Gastrocnemius medialis (tissue), 4 donors: ENCODE results near the gene NRCAM. TPM values are rescaled to one million over a fixed set of nuclear protein-coding genes. Genes with fewer than 3 reads are reported as not detected.
"Not testable (repeated sequence)": the region's sequence is repeated elsewhere in the genome, so short reads cannot be mapped to it uniquely, and the experiment has no call there.

Experiments used
- ATAC-seq, 2 donors: fragments of 150-250 bp; one replicate each; pipeline ENCODE4 v1.9.1; 2016
- DNase-seq, 2 donors: peaks; one replicate each; pipeline ENCODE4 v3.0.0-alpha.2; 2019
- H3K27ac ChIP-seq, 4 donors: fragments of 200-600 bp; sonication (generic); 1 replicate in 1 of 4; 2 replicates in 3 of 4; pipeline ENCODE4 v1.5.1; 2016 to 2018; ENCODE audit warnings: mild to moderate bottlenecking in 2 of 4, moderate library complexity in 1 of 4
- H3K27me3 ChIP-seq, 3 donors: fragments of 200-600 bp; sonication (generic) in 2 of 3; 1 replicate in 1 of 3; 2 replicates in 2 of 3; pipeline versions ENCODE4 v1.5.1 to v1.6.0; 2016 to 2019; ENCODE audit warnings: mild to moderate bottlenecking in 1 of 3, moderate library complexity in 1 of 3
- H3K36me3 ChIP-seq, 2 donors: fragments of 200-600 bp; sonication (generic) in 1 of 2; one replicate each; pipeline ENCODE4 v1.5.1; 2017 to 2018
- H3K4me1 ChIP-seq, 2 donors: fragments of 200-600 bp; sonication (generic) in 1 of 2; one replicate each; pipeline ENCODE4 v1.5.1; 2016 to 2017; ENCODE audit warnings: mild to moderate bottlenecking in 2 of 2
- H3K4me3 ChIP-seq, 4 donors: fragments of 200-600 bp; sonication (generic) in 3 of 4; 1 replicate in 1 of 4; 2 replicates in 3 of 4; pipeline ENCODE4 v1.5.1; 2016 to 2019; ENCODE audit warnings: mild to moderate bottlenecking in 2 of 4
- H3K9me3 ChIP-seq, 3 donors: fragments of 200-600 bp; sonication (generic) in 2 of 3; 1 replicate in 1 of 3; 2 replicates in 2 of 3; pipeline ENCODE4 v1.5.1; 2016 to 2019
- POLR2A ChIP-seq, 2 donors: fragments of 450-650 bp; IDR thresholded peaks; one replicate each; pipeline ENCODE4 v1.6.1; 2017; ENCODE audit warnings: antibody characterized with exemption in 2 of 2, mild to moderate bottlenecking in 2 of 2, moderate library complexity in 2 of 2
- in situ Hi-C, 4 donors: fragments of 200-750 bp; cut with MboI; loops; one replicate each; pipeline versions ENCODE4 v1.15.0 to v1.8.0; 2017; ENCODE audit warnings: low sequenced_read_pairs in 4 of 4
- intact Hi-C: fragments of 100-400 bp; cut with DNase I; formaldehyde crosslinking; loops from one replicate; pipeline ENCODE4 v1.15.1; 2023; ENCODE audit warnings: low total_unique reads
- total RNA-seq, 4 donors: library from RNA; depleted of rRNA; stranded (reverse); fragments of >200 nt; gene quantifications; one replicate each; pipeline versions ENCODE4 v1.1.0 to v1.2.3, GENCODE V29; 2016
- TF ChIP-seq, protein P1 (sequence below), 5 experiments: fragments of 450-650 bp in 3 of 5; fragments of 200-600 bp in 2 of 5; sonication (generic) in 2 of 5; IDR thresholded peaks in 4 of 5; conservative IDR thresholded peaks in 1 of 5; 1 replicate in 4 of 5; 2 replicates in 1 of 5; pipeline ENCODE4 v1.5.1; 2016 to 2019; ENCODE audit warnings: antibody characterized with exemption in 5 of 5, mild to moderate bottlenecking in 3 of 5, moderate library complexity in 3 of 5

NRCAM gene
- total RNA-seq, 4 donors from 2014 or later: 0.18 to 0.31 (median 0.23) TPM; not detected in 1

DNA sequence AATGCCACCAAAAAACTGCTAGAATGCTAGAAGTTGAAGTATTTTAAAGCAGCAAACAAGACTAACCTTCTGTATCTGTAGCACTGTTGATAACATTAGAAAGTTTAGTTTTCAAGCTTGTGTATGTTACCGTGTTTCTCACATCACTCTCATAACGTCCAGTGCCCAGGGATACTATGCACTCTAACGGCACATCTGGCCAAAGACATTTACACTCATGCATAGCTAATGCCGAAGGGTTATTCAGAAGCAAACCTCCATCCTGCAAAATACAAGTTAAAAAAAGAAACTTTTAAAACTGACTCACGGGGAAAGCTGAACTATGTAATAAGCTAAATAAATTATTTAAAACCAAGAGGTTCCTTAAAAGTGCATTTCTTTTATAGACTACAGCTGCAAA lies 22.9 kb upstream of the NRCAM start:
- TF ChIP-seq POLR2A (IDR thresholded peaks at IDR 0.05): no peak
- TF ChIP-seq, protein P1, sequence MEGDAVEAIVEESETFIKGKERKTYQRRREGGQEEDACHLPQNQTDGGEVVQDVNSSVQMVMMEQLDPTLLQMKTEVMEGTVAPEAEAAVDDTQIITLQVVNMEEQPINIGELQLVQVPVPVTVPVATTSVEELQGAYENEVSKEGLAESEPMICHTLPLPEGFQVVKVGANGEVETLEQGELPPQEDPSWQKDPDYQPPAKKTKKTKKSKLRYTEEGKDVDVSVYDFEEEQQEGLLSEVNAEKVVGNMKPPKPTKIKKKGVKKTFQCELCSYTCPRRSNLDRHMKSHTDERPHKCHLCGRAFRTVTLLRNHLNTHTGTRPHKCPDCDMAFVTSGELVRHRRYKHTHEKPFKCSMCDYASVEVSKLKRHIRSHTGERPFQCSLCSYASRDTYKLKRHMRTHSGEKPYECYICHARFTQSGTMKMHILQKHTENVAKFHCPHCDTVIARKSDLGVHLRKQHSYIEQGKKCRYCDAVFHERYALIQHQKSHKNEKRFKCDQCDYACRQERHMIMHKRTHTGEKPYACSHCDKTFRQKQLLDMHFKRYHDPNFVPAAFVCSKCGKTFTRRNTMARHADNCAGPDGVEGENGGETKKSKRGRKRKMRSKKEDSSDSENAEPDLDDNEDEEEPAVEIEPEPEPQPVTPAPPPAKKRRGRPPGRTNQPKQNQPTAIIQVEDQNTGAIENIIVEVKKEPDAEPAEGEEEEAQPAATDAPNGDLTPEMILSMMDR (IDR thresholded peaks at IDR 0.05 in 4 of 5, conservative IDR thresholded peaks at IDR 0.05 in 1 of 5): no peak
- Histone ChIP-seq H3K36me3 (peaks cover 2 to 67% of the 10 kb centered on the region in 2 donors), H3K27me3 (no peaks in the 10 kb centered on the region), H3K27ac (no peak overlapping the region), H3K4me1 (no peaks in the 10 kb centered on the region), H3K4me3 (no peak overlapping the region), H3K9me3 (no peaks in the 10 kb centered on the region)
- in situ Hi-C loops (loop anchor here in 2 of 4 donors (25.0 kb wide), 1 partner anchor 292 kb away; no protein-coding TSS in a partner anchor), intact Hi-C loops (no loop called here)
- no peak for DNase-seq
- no peak for ATAC-seq

DNA sequence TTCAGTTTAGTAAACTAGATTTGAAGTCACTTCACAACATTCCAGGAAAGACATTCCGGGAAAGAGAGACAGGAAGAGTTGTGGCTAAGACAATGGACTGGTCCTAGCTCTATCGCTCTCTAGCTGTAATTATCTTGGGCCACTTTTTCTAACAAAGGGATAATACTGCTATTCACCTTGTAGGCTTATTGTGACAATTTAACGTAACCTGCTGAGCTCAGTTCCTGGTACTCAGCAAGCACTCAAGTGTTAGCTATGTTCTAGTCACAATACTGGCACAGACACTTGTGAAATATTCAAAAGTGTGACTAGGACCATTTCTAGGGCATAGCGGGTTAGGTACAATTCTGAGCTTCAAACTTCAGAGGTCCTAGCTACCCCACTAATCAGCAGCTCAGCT lies 12.0 kb upstream of the NRCAM start:
- in situ Hi-C loops (no loop called here), intact Hi-C loops (loop anchor here (10.0 kb wide), 1 partner anchor 283 kb away; no protein-coding TSS in a partner anchor)
- TF ChIP-seq POLR2A (IDR thresholded peaks at IDR 0.05): no peak
- Histone ChIP-seq H3K36me3 (peaks cover 0 to 16% of the 10 kb centered on the region in 2 donors), H3K27me3 (no peaks in the 10 kb centered on the region), H3K4me3 (no peak overlapping the region), H3K4me1 (no peaks in the 10 kb centered on the region), H3K9me3 (no peaks in the 10 kb centered on the region), H3K27ac (no peak overlapping the region)
- DNase-seq (no peak), ATAC-seq (no peak)

DNA sequence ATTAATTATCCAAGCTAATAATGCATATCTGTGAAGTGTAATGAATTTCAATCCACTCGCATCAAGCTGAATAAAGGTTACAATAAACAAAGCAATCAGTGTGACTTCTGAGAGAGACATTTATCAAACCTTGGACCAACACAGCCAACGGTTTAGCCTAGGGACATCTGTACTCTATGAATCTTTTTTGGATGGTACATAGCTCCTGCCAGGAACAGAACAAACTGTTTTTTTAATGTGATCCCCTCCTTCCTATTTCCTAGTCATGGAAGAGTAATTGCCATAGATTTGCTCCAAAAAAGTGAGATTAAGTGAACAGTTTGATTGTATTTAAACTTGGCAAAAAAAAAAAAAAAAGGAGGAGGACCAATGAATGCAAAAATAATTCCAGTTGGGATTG lies 11.2 kb upstream of the NRCAM start:
- in situ Hi-C loops (no loop called here), intact Hi-C loops (loop anchor here (10.0 kb wide), 1 partner anchor 283 kb away; no protein-coding TSS in a partner anchor)
- DNase-seq (no peak), ATAC-seq (no peak)
- Histone ChIP-seq H3K4me3 (no peak overlapping the region), H3K27me3 (no peaks in the 10 kb centered on the region), H3K27ac (no peak overlapping the region), H3K4me1 (no peaks in the 10 kb centered on the region), H3K36me3 (peaks cover 0 to 12% of the 10 kb centered on the region in 2 donors), H3K9me3 (no peaks in the 10 kb centered on the region)
- TF ChIP-seq, protein P1 (IDR thresholded peaks at IDR 0.05 in 4 of 5, conservative IDR thresholded peaks at IDR 0.05 in 1 of 5): no peak
- TF ChIP-seq POLR2A (IDR thresholded peaks at IDR 0.05): no peak

DNA sequence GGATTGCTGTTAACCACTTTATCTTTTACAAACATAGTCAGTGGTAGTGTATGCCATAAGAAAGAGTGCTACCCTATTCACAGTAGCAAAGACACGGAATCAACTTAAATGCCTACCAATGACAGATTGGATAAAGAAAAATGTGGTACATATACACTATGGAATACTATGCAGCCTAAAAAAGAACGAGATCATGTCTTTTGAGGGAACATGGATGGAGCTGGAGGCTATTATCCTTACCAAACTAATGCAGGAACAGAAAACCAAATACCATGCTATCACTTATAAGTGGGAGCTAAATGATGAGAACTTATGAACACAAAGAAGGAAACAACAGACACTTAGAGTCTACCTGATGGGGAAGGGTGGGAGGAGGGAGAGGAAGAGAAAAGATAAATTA lies 10.1 kb upstream of the NRCAM start:
- intact Hi-C loops: loop anchor here (10.0 kb wide), 1 partner anchor 282 kb away; no protein-coding TSS in a partner anchor
- ATAC-seq, H3K27me3 ChIP-seq, in situ Hi-C loops, DNase-seq, H3K4me3 ChIP-seq, H3K9me3 ChIP-seq, H3K4me1 ChIP-seq, H3K27ac ChIP-seq, H3K36me3 ChIP-seq: not testable (repeated sequence)

DNA sequence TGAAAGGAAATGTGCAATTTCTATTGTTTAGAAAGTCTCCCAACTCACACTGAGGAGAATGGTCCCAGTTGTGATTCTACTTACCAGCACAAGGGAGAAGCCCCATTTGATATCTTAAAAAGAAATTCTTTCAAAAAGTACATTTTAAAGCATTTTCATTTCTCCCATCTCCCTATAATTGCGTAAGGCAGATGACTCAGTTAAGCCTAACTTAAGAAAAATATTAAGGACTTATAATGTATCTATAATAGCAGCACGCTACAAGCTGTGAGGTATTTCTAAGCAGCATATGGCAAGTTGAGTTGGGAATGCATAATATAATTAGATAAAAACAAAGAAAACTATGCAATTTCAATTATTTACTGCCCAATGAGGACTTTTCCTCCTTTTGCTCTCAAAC lies 8.5 kb upstream of the NRCAM start:
- Histone ChIP-seq H3K27ac (no peak overlapping the region), H3K4me3 (no peak overlapping the region), H3K4me1 (no peaks in the 10 kb centered on the region), H3K27me3 (peaks cover 0 to 3% (median 0%) of the 10 kb centered on the region in 3 donors), H3K9me3 (no peaks in the 10 kb centered on the region), H3K36me3 (no peaks in the 10 kb centered on the region)
- intact Hi-C loops (loop anchor here (10.0 kb wide), 1 partner anchor 280 kb away; no protein-coding TSS in a partner anchor), in situ Hi-C loops (no loop called here)
- ATAC-seq: no peak
- no peak for DNase-seq
- TF ChIP-seq POLR2A (IDR thresholded peaks at IDR 0.05): no peak
- TF ChIP-seq, protein P1 (IDR thresholded peaks at IDR 0.05 in 4 of 5, conservative IDR thresholded peaks at IDR 0.05 in 1 of 5): no peak

DNA sequence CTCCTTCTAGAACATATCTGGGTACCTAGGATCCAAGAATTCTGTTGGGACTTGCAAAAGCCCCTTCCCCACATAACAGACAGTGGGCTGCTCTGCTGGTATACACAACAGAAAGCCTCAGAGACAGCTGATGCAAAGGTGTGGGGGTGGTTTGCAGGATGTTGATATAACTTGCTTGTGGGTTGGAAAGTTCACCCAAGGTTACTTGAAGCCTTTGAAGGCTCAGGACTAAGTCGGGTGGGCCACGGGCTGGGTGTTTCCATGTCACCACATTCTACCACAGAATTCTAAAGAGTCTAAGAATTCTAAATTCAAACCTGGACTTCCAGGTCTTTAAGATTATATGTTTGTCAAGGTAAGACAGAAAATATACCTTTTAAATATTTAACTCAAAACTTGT lies 7.4 kb upstream of the NRCAM start:
- in situ Hi-C loops: no loop called here
- intact Hi-C loops: loop anchor here (10.0 kb wide), 1 partner anchor 279 kb away; no protein-coding TSS in a partner anchor
- Histone ChIP-seq H3K27ac (no peak overlapping the region), H3K4me1 (no peaks in the 10 kb centered on the region), H3K9me3 (no peaks in the 10 kb centered on the region), H3K4me3 (no peak overlapping the region), H3K36me3 (no peaks in the 10 kb centered on the region), H3K27me3 (peaks cover 0 to 14% (median under 1%) of the 10 kb centered on the region in 3 donors)
- ATAC-seq (no peak), DNase-seq (no peak)
- no peak for TF ChIP-seq POLR2A (IDR thresholded peaks at IDR 0.05)
- TF ChIP-seq, protein P1 (IDR thresholded peaks at IDR 0.05 in 4 of 5, conservative IDR thresholded peaks at IDR 0.05 in 1 of 5): no peak
